DMS 273 treated with DMSO at 0.1 percent for 48 hours (cell line): ENCODE measurements around the gene CR2.
"Not testable (repeated sequence)": the region's sequence is repeated elsewhere in the genome, so short reads cannot be mapped to it uniquely, and the experiment has no call there.

Experiments
- DNase-seq: peaks from one replicate; lab custom pipeline; 2025; lab: John Stamatoyannopoulos, UW

The CR2 gene

GRCh38 chr1:207504438-207504837 lies 50.3 kb downstream of the CR2 start:
- DNase-seq, result no peak

- no peak for DNase-seq
Observed at GRCh38 chr1:207510444-207510843, 56.3 kb downstream of the CR2 start.

- DNase-seq, result no peak
Observed at GRCh38 chr1:207514890-207515289, 60.8 kb downstream of the CR2 start.

- no peak for DNase-seq
Observed at GRCh38 chr1:207516729-207517128, 62.6 kb downstream of the CR2 start.

GRCh38 chr1:207518608-207519236 lies 64.6 kb downstream of the CR2 start:
- DNase-seq, result no peak

- no peak for DNase-seq
Observed at GRCh38 chr1:207519505-207520399, 65.6 kb downstream of the CR2 start.

- DNase-seq, result not testable (repeated sequence)
Observed at GRCh38 chr1:207520400-207521345, 66.5 kb downstream of the CR2 start.

- not testable (repeated sequence) for DNase-seq
Observed at GRCh38 chr1:207525239-207525638, 71.1 kb downstream of the CR2 start.

- DNase-seq, result not testable (repeated sequence)
Observed at GRCh38 chr1:207528401-207528800, 74.3 kb downstream of the CR2 start.

GRCh38 chr1:207536263-207536662 lies 82.1 kb downstream of the CR2 start:
- DNase-seq, result not testable (repeated sequence)
